Inferior parietal cortex (tissue), 1 donor: Measurements from ENCODE around the gene PPP1R15A.
A peak's percentile ranks its signal among the peaks of the same experiment; 100 is the strongest.
"Not testable (repeated sequence)": the region's sequence is repeated elsewhere in the genome, so short reads cannot be mapped to it uniquely, and the experiment has no call there.

Experiments used
- DNase-seq: peaks from one replicate; pipeline ENCODE4 v3.0.0-alpha.2; 2016; ENCODE audit errors: extremely low spot score

Gene PPP1R15A

DNA sequence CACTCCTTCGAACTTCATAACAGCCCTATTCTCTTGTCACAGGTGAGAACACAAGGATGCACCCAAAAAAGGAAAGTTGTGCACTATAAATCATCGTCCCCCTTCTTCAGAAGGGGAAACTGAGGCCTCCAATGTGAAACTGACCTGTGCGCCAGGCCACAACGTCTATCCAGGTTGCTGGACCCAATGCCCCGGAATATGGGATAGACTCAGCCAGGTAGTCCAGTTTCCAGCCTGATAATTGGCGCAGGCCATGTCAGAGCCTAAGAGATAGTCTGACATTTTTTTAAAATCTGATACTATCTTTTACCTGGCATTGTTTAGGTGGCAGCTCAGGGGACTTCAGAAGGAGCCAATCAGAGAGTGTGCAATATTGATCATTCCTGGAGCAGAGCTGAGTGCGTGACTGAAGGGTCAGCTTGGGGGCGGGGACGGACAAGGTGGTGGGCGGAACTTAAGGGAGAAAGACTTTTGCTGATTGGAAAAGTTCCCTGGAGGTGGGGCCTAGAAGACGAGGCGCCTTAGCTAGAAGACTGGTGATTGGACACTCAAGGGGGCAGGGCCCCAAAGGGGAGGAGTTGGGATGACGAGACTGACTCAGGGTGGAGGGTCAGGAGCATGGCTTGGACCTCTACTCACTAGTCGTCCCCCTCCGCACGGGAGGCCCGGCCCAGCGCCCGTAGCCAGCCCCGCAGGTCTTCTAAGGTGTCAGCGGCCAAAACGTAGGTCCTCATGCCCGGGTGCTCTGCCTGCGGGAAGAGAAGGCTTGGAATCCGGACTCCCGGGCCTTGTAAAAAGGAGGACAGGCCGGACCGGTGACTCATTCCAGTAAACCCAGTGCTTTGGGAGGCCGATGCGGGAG, 12.3 kb upstream of the PPP1R15A start:
- DNase-seq: no peak

DNA sequence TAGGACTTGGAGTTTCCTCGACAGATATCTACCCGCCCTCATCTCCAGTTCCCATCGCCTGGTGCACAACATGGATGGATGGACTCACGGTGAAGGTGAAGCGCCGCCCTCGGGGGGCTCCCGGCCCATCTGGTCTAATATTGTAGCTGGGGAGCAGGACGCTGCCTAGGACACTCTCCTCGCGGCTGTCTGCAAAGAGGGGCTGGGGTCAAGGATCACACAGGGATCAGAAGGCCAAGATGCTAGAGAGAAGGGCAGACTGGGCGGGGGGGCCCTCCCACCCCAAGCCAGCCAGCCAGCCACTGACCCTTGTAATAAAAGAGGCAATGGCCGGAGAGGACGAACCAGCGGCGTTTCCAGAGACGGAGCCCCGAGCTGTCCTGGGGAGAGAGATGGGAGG, 10.9 kb upstream of the PPP1R15A start:
- DNase-seq: no peak

DNA sequence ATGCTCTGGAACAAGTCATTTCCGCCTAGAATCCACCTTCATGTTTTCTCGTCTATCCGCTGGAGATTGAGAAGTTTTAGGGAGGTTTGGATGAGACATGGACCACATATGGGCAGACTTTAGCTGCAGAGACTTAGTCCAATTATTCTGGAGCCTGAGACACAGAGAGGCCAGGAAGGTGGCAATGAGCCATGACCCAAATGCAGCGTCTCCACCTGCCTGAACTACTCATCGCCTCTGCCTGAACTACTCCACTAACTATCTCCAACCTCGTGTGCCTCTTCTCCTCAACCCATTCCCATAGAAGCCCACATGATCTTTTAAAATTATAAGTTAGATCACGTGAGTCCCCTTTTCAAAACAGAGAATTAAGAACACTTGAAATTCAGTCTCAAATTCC, 9.4 kb upstream of the PPP1R15A start:
- no peak for DNase-seq

- DNase-seq: no peak
These were observed 5.5 kb upstream of the PPP1R15A start for GRCh38 chr19:48866692-48867091.

DNA sequence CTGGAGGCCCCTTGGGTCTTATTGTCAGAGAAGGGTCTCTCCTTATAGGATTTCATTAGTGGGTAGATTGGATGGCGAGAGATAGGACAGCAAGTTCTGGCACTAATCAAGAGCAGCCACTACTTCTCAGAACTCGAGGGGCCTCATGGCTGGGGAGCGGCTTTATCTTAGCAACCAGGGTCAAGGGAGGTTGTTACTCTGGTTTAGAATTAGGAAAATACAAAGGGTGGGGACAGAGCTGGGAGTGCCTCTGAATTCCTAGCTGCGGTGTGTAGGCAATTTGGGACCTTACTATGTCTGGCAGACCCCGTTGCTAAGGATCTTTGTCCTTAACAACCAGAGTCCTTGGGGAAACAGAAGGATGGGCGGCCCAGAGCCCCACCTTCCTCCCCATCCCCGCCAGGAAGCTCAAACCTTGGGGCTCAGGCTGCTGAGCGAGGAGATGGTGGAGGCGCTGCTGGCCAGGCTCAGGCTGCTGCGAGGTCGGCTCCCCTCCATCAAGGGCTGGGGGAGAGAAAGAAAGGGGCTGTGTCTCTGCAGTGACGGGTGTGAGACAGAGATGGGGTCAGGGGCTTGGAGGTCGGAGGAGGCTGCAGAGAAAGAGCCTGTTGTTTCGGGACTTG, 5.0 kb upstream of the PPP1R15A start:
- DNase-seq: no peak

DNA sequence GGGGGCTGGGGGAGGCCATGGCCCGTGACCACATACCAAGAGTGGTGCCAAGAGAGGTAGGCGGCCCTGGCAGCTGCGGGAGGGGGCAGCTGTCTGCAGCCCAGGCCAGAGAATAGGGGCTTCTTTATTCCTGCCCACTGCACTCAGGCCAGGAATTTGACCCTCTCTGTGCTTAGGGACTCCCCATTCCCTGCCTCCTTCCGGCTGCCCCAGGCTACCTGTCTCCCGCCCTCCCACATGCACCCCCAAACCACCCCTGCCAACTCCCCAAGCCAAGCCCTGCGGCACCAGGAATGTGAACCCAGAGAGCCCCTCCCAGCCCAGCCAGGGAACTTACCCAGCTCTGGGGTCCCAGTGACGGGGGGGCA, 4.5 kb upstream of the PPP1R15A start:
- DNase-seq: no peak

DNA sequence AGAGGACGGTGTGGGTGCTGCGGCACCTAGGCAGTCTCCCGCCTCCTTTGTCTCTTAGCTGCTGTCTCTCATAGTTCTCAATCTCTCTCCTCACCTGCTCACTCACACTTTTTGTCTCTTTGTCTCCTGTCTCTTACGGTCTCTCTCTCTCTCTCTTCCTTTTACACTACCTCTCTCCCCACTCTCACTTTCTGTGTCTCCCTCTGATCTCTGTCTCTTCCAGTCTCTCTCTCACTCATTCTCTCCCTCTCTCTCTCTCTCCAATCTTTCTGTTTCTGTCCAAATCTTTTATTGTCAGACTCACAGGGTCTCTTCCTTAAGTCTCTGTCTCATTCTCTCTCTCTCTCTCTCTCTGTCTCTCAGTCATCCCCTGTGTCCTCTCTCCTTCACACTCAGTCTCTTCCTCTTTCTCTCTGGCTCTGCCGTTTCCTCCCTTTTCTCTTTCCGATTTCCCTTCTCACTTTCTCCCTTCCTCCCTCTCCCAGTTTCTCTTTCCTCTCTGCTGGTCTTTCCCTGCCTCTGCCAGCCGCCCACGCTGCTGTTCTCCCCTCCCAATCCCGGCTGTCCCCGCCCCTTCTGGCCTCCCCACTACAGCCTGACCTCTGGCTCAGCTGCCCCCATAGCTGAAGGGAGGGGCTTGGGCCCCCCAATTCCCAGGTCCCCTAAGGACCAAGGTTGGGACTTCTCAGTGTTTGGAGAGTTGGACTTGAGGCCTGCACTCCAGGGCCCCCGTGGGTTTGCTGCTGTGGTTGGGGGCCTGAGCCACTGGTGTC, 3.9 kb upstream of the PPP1R15A start, which contains the start of gene PLEKHA4:
PLEKHA4 (minus strand) TSS at position 504 of the 773 bp plus-strand sequence. CDS start 997 bp downstream, outside the sequence.
- no peak for DNase-seq

DNA sequence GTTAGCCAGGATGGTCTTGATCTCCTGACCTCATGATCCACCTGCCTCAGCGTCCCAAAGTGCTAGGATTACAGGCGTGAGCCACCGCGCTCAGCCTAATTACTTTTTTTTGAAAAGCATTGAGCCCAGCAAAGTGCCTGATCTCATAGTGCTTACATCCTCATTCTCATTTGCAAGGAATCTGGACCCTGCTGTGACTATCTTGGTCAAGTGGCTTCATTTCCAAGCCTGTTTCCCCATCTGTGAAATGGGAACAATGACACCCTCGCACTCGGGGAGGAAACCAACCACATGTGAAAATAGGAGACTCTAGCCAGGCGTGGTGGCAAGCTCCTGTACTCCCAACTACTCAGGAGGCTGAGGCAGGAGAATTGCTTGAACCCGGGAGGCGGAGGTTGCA, 2.2 kb upstream of the PPP1R15A start:
- DNase-seq: no peak

DNA sequence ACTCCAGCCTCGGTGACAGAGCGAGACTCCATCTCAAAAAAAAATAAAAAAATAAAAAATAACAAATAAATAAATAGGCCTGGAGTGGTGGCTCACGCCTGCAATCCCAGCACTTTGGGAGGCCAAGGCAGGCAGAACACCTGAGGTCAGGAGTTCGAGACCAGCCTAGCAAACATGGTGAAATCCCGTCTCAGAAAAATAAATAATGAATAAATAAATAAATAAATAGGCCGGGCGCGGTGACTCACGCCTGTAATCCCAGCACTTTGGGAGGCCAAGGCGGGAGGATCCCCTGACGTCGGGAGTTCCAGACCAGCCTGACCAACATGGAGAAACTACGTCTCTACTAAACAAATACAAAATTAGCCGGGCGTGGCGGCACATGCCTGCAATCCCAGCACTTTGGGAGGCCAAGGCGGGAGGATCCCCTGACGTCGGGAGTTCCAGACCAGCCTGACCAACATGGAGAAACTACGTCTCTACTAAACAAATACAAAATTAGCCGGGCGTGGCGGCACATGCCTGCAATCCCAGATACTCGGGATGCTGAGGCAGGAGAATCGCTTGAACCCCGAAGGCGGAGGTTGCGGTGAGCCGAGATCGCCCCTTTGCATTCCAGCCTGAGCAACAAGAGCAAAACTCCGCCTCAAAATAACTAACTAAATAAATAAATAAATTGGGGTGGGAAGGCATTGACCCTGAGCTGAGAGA, 595 bp upstream of the PPP1R15A start:
- not testable (repeated sequence) for DNase-seq

GRCh38 chr19:48872884-48873475, 759 bp downstream of the PPP1R15A start:
- peak; percentile 72 for DNase-seq

DNA sequence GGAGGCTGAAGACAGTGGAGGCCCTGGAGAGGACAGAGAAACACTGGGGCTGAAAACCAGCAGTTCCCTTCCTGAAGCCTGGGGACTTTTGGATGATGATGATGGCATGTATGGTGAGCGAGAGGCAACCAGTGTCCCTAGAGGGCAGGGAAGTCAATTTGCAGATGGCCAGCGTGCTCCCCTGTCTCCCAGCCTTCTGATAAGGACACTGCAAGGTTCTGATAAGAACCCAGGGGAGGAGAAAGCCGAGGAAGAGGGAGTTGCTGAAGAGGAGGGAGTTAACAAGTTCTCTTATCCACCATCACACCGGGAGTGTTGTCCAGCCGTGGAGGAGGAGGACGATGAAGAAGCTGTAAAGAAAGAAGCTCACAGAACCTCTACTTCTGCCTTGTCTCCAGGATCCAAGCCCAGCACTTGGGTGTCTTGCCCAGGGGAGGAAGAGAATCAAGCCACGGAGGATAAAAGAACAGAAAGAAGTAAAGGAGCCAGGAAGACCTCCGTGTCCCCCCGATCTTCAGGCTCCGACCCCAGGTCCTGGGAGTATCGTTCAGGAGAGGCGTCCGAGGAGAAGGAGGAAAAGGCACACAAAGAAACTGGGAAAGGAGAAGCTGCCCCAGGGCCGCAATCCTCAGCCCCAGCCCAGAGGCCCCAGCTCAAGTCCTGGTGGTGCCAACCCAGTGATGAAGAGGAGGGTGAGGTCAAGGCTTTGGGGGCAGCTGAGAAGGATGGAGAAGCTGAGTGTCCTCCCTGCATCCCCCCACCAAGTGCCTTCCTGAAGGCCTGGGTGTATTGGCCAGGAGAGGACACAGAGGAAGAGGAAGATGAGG, 1.5 kb downstream of the PPP1R15A start:
- DNase-seq: peak; percentile 56

DNA sequence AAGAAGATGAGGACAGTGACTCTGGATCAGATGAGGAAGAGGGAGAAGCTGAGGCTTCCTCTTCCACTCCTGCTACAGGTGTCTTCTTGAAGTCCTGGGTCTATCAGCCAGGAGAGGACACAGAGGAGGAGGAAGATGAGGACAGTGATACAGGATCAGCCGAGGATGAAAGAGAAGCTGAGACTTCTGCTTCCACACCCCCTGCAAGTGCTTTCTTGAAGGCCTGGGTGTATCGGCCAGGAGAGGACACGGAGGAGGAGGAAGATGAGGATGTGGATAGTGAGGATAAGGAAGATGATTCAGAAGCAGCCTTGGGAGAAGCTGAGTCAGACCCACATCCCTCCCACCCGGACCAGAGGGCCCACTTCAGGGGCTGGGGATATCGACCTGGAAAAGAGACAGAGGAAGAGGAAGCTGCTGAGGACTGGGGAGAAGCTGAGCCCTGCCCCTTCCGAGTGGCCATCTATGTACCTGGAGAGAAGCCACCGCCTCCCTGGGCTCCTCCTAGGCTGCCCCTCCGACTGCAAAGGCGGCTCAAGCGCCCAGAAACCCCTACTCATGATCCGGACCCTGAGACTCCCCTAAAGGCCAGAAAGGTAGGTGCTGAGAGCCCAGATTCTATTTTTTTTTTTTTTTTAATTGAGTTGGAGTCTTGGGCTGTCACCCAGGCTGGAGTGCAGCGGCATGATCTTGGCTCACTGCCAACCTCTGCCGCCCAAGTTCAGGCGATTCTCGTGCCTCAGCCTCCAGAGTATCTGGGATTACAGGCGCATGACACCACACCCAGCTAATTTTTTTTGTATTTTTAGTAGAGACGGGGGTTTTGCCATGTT, 2.3 kb downstream of the PPP1R15A start:
- DNase-seq: no peak

- not testable (repeated sequence) for DNase-seq
These were observed 4.1 kb downstream of the PPP1R15A start for GRCh38 chr19:48876043-48876981.

DNA sequence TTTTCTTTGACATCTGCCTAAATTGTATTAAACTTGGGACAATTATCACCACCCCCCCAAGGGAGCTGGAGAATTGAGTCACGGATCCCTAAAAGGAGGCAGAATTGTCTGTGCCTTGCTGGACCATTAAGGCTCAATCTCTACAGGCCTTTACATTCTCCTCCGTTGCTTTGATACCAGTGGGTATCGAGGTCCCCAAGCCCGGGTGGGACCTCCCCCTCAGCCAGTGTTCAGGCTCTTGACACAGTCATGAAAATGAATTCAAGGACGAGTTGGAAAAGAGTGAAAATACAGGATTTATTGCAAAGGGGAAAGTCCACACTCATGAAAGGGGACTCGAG, 5.6 kb downstream of the PPP1R15A start:
- no peak for DNase-seq

DNA sequence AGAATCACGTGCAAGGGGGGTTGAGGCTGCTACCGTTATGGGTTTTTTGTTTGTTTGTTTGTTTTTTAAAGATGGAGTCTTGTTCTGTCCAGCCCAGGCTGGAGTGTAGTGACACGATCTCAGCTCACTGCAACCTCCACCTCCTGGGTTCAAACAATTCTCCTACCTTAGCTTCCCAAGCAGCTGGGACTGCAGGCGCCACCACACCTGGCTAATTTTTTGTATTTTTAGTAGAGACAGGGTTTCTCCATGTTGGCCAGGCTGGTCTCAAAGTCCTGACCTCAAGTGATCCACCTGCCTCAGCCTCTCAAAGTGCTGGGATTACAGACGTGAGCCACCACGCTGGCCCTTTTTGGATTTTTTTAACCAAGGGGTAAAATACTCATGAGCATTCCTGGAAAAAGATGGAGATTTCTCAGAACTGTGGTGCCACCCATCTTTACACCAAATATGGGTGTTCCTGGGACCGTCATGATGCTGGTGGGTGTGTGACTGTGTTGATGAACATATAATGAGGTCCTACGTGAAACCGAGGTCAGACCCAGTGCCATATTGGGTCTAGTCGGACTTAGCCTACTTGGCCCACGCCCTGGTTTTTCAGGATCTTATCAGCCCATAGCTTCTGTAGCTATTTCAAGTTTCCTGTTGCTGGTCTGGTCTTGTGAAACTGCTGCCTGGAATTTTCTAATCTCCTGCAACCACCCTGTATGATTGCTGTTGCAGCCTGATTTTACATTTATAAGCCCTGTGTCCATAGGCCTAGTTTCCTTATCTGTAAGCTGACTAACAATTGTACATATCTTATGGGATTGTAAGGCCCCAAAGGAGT, 6.2 kb downstream of the PPP1R15A start:
- peak; percentile 69 for DNase-seq

DNA sequence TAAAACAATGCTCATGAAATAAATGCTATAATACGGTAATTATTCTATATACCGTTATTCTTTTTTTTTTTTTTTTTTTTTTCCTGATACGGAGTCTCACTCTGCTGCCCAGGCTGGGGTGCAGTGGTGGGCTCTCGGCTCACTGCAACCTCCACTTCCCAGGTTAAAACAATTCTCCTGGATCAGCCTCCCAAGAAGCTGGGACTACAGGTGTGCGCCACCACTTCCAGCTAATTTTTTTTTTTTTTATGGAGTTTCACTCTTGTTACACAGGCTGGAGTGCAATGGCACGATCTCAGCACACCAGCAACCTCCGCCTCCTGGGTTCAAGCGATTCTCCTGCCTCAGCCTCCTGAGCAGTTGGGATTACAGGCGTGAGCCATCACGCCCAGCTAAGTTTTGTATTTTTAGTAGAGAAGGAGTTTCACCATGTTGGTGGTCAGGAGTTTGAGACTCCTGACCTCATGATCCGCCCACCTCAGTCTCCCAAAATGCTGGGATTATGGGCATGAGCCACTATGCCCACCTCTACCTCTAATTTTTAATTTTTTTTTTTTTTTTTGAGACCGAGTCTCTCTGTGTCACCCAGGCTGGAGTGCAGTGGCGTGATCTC, 6.9 kb downstream of the PPP1R15A start:
- DNase-seq: no peak

DNA sequence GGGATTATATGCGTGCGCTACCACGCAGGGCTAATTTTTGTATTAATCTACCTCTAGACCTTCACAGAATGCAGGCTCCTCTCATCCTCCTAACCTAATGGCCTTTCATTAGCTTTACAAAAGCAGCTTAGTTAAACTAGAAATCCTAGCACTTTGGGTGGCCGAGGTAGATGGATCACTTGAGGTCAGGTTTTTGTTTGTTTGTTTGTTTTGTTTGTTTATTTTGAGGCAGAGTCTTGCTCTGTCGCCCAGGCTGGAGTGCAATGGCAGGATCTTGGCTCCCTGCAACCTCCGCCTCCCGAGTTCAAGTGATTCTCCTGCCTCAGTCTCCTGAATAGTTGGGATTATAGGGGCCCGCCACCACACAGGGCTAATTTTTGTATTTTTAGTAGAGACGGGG, 7.5 kb downstream of the PPP1R15A start:
- not testable (repeated sequence) for DNase-seq
